GM10266 (cell line): ENCODE measurements around the gene CROT.

ENCODE experiments used
- DNase-seq: peaks from one replicate; pipeline ENCODE4 v3.0.0; 2012; ENCODE audit errors: extremely low spot score
- CTCF ChIP-seq: IDR thresholded peaks from 2 replicates; pipeline ENCODE4 v1.5.1; 2012; ENCODE audit warnings: mild to moderate bottlenecking, low read depth; ENCODE audit not compliant: control insufficient read depth, insufficient read depth; ENCODE audit errors: missing control alignments

CROT gene

DNA sequence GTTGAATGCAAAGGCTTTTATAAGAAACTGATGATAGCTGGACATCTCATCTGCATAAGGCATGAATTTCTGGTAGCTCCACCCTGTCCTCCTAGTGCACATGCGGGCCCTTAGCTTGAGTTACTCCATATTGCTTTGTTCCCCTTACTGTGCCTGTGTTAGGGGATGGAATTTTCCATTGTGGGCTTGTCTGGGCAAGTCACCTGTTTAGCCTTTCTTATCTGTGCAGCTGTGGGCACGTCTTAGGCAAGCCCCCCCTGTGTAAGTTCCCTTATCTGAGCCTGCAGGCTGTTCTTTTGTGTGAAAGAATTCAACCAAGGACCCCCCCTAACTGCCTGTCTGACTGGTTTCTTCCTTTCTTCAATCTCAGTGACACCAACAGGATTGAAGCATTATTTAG, 14.5 kb upstream of the CROT start:
- DNase-seq = no peak
- TF ChIP-seq CTCF = no peak

- no peak for DNase-seq
- TF ChIP-seq CTCF = no peak
These were observed 13.7 kb upstream of the CROT start for GRCh38 chr7:87331687-87332252.

DNA sequence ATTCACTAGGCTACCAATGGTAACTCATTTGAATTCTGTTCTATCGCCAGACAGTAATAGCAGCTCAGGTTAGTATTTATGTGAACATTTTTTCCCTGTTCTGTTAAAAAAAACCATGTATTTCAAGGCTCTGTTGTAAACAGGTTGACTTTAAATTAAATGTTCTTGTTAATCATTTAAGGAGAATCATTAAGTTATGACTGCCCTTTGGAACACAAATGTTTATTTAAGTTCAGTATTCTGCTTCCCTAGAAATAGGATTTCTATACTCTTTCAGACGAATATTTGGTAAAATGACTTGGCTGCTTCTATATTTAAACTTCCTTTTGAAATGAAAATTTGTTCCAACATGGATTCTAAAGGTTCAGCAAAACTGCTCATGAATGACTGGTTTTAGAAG, 13.1 kb upstream of the CROT start:
- TF ChIP-seq CTCF = no peak
- no peak for DNase-seq

DNA sequence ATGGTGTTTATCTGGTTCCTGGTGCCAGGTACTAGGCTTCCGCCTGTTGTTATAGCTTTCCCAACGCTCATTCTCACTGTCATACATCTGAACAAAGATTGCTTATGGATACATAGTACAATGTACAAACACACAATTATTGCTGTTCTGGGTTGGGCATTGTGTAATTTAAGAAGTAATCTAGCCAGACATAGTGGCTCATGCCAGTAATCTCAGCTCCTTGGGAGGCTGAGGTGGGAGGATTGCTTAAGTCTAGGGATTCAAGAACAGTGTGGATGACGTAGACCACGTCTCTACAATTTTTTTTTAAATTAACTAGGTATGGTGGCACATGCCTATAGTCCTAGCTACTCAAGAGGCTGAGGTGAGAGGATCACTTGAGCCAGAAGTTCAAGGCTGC, 9.3 kb upstream of the CROT start:
- DNase-seq = no peak

DNA sequence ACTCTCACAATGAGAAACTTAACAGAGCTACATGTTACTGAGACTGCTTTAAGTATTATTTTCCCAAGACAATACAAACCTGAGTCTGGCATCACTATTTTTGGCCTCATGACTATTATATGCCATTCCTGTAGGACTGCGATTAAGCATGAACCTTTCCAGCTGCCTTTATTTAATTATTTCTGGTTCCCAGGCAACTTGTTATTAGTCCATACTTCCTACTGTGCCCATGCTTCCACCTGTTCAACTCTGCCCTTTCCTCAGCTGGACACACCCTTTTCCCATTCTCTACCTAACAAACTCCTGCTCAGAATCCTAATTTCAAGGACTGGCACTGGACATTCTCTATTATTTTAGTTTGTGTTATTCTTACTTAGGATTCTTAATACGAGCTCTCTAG, 8.1 kb upstream of the CROT start:
- DNase-seq = no peak

More for the DNA sequence above, 9.3 kb upstream of the CROT start:
- TF ChIP-seq CTCF = no peak

DNA sequence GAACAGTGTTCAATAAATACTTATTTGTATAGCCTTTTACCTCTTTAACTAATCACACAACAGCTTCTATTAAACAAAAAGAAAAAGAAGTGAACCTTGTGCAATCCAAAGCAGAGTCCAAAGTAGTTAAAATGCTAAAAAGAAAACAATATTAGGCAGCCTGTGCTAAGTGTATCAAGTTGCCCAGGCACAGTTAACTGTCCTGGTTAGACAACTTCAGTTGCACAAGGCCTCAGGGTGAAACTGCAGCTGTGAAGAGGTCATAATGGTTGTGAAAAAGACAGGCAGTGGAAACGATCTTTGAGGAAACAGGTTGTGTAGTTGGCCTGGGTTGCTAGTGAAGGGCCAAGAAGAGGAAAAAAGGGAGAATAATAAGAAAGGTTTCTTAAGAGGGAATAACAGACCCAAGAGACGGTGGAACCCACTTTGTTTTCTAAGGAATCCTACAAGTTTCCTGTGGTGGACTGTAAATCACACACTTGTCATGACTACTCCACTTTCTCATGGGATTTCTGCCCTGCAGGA, 6.0 kb upstream of the CROT start:
- no peak for TF ChIP-seq CTCF
- no peak for DNase-seq

More for the DNA sequence above, 8.1 kb upstream of the CROT start:
- TF ChIP-seq CTCF = no peak

DNA sequence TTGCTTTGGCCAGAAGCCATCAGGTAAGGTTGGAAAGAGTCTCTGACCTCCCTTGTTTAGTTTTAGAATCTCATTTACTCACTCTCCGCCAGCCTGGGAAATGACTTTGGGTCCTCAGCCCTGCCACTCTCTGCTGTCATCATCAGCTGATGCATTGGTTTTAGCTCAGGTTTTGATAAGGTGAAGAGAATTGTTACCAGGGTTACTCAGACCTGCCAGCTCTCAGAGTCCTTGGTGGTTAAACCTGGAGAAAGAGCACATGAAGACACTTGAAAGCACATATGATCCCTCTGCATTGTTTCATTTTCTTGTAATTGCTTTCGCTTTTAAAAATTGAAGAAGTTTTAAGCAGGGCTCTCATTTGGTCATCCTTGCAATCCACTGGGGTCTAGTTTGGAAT, 4.0 kb upstream of the CROT start:
- TF ChIP-seq CTCF = no peak
- no peak for DNase-seq
